NCI-H1694 treated with DMSO at 0.1 percent for 48 hours (cell line): ENCODE measurements around the gene MPV17.
"Not testable (repeated sequence)": the region's sequence is repeated elsewhere in the genome, so short reads cannot be mapped to it uniquely, and the experiment has no call there.

Experiments
- DNase-seq: peaks from one replicate; lab custom pipeline; 2025; lab: John Stamatoyannopoulos, UW

The MPV17 gene

DNA sequence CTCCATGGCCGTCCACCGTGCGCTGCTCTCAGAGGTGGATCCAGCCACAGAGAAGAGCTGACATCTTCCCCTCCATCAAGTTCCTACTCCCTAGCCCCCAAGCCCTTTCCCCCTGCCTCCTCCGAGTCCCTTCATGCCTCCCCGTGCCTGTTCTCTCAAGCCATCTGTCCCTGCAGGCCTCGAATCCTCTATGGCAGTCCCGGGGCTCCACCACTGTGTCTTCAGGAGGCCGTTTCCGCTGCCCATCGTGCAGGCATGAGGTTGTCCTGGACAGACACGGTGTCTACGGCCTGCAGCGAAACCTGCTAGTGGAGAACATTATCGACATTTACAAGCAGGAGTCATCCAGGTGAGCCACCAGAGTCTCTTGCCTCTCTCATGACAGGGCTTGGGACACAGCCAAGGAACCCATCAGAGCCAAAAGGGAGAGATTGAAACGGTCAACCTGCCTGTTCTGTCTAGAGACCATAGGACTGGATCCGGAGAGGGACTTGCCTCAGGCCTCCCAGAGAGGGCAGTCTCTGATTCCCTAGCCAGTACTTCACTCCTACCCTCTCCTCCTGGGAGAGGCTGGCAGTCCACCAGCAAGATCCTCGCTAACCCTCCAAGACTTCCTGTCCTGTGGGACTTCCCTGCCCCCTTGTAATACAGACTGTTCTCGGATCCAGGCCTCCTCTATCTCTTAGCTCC is 24.4 kb downstream of the MPV17 start:
- no peak for DNase-seq

DNA sequence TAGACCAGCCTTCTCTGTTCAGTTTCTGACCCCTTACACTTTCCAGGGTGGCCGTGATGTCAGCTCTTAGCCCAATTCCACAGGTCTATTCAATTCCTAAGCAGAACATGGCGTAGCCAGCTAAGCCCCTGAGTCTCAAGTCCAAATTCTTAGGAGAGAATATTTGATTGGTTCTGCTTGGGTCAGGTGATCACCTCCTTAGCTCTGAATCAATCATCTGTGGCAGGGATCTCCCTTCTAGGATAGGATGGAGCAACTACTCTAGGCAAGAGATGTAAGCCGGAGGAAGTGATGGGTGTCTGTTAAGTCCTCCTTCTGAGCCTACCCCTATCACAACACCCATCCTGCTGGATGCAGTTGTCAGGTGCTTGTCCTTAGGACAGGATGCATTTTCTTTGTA is 25.7 kb downstream of the MPV17 start:
- no peak for DNase-seq

DNA sequence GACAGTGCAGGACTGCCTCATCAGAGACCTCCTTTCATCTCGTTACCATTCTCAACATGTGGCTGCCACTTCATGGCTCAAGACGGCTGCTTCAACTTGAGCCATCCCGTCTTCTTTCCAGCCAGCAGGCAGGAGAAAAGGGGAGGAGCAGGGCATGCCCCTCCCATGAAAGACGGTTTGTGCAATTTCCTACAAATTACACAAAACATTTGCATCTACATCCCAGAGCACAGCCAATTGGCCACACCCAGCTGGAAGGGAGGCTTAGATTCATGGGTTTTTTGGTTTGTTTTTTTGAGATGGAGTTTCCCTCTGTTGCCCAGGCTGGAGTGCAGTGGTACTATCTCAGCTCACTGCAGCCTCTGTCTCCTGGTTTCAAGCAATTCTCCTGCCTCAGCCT is 26.4 kb downstream of the MPV17 start:
- DNase-seq = no peak

DNA sequence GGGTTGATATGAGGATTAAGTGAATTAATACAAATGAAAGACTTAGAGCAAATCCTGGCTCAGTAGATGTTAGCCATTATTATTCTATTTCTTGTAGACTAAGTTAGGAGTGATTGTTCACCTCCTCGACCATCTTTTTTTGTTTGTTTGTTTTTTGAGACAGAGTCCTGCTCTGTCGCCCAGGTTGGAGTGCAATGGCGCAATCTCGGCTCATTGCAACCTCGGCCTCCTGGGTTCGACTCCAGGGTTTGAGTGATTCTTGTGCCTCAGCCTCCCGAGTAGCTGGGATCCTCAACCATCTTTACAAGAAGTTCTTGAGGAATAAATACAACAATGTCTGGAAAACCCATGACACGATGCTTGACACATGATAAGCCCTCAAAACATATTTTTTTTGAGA is 28.0 kb downstream of the MPV17 start:
- DNase-seq = no peak

DNA sequence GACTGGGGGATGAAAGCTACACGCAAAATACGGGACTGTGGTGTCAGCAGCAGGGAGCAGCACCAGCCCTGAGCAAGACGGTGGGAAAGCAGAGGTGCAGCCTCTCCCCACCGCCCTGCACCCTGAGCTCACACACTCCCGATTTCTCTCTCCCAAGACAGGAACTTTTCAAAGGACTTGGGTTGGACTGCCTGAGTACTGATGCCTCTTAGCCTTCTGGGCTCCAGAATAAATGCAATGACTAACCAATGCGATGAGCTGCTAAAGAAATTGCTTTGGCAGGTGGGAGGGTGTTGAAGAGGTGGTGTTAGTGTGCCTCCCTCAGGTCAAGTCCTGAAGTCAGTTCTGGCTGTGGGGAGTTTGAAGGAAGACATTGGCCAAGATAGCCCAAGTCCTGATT is 31.0 kb downstream of the MPV17 start:
- DNase-seq = no peak

DNA sequence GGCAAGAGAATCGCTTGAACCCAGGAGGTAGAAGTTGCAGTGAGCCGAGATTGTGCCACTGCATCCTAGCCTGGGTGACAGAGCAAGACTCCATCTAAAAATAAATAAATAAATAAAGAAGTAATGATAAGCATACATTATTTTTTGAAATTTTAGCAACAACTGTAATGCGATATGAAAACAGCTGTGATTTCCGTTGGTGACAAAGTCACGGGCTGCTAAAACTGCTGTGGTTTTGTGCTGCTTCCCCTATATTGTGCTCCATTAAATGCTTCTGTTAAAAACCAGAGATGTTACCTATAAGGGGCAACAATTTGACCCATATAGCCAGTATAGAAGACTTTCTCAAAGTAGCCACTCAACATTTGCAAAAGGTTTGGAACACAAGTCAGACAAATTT is 32.3 kb downstream of the MPV17 start:
- DNase-seq = no peak

DNA sequence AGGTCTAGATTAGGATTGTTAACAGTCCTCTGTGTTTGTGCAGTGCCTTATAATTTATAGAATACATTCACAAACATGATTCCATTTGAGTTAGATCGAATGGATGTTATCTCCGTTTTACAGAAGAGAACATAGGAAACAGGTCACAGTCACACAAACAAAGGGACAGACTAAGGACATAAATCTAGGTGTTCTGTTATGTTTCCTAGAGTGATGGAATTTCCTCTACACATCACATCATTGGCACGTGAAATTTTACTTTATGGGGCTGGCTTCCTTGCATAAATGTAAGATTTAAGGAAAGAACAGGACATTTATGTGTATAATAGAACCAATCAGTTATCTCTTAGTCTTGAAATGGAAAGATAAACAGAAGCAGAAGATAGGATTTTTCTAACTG is 34.3 kb downstream of the MPV17 start:
- DNase-seq = no peak

DNA sequence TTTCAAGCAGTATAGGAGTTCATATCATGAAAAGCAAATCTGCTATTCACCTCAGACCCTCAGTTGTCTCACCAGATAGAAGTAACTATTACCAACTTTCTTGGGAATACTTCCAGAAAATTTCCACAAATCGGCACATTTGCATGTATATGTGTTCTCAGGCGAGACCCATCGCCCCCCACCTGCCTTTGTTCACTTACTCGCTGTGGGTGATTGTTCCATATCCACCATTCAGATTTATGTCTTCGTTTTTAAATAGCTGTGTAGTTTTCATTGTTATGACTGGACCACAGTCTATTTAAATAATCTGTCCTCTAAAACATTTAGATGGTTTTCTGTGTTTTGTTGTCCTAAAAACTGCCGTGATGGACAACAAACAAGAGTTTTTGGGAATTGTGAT is 37.4 kb downstream of the MPV17 start:
- DNase-seq = no peak

DNA sequence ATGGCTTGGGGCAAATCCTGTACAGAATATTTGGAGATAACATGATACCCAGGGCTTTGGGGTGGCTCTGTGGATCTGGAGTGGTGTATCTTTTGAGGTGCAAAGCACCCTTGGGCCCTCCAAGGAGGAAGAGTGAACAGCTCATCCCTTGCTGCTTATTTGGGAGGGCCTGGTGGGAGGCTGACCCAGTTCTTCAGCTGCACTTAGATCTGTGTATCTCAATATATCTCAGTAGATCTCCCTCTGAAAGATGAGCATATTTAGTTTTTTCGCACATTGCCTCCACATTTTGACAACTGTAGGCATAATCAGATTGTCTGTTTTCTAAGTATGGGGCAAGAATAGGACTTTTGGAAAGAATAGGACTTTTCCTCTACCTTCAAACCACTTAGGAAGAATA is 37.9 kb downstream of the MPV17 start:
- no peak for DNase-seq

DNA sequence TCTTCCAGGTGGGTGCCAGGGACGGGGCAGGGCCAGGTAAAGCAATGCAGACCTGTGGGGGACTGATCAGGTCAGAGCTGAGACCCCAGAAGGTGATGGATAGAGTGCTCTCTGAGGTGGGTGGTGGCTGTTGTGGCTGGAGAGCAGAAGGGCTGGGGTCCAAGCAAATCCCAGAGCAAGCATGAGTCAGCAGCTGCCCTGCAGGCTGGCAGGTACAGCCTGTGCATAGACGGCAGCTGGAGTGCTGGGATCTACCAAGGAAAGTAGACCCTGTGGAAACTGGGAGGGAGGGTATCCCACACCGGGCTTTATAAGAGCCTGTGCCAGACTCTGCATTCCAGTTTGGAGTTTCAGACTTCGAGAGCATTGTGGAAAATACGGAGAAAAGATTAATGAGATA is 40.0 kb downstream of the MPV17 start:
- no peak for DNase-seq

DNA sequence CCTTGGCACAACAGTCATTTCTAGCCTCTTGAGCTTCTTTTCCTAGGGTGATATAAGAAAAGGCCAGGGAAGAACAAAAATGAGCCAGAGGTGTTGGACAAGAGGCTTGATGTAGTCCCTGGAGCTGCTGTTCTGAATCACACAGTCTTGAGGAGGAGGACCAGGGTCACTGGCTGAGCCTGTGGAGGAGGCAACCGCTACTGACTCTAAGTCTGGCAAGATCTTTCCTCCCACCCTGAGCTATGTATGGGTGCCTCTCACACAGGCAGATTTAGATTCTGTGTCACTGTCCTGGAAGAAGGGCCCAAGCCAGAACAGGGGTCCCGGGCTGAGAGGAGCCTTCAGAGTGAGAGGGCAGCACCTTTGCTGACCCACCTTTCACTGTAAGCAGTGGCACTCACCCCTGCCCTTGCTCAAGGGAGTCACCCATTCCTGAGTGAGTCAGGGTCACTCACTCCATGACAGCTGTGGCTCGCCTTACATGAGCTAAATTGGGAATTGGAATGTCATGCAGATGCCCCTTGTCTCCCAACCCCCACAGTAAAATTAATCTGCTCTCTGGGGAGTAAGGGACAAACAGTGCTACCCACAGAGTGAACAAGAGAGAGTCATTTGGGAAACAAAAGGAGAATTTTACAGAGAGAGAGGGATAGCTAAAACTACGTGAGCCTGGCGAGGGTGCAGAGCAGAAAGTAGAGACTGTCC is 40.9 kb downstream of the MPV17 start, which contains the start of gene TRIM54:
Gene TRIM54 (plus strand): TSS at position 575 of the 705 bp plus-strand sequence. CDS start 303 bp downstream, outside the sequence.
- no peak for DNase-seq

DNA sequence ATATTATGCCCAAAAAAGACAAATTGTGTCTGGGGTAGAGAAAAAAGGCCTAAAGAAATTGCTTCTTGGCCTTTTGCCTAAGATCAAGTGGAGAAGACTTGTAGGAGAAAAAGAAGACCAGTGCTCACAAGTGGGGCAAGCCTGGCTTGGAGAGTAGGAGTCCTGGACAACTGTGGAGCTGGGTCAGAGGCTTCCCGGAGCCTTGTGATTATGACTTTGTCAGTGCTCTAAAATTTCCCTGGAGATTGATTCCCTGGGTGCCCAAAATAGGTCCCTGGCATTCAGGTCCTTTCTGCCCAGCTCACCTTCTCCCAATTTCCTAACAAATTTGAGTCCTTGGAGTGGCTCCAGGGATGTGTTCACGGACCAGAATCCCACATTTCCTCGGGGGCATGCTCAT is 41.5 kb downstream of the MPV17 start:
- no peak for DNase-seq

DNA sequence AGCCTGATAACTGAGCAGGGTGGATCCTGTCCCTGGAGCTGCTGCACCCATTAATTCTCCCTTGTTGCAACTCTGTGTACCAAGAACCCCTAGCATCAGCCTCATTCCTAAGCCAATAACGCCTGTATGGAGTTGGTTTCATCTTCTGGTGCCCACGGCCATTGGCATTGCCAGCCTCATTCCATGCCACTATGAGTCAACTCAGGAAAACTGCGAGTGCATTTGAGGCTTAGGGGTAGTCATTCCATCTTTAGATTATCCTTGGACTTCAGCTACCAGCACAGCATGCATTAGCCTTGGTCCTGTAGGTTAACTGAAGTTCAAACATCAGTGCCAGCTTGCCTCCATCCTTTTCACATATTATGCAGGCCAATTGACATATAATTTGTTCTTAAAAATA is 42.1 kb downstream of the MPV17 start:
- no peak for DNase-seq

DNA sequence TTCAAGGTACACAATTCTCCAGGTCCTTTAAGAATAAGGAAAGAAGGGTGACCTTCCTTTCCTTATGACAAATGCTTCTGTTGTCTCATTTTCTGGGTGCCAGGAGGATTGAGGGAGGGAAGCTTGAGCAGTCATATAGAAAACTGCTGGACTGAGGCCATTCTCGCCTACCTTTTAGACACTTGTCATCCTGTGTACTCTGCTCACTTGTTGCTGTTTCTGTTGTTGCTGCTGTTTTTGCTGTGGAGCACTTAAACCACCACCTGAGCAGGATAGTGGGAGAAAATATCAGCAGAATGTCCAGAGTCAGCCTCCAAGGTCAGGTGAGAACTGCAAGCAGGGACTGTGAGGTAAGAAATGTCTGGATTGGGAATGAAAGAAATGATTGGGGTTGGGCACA is 44.9 kb downstream of the MPV17 start:
- DNase-seq = no peak

DNA sequence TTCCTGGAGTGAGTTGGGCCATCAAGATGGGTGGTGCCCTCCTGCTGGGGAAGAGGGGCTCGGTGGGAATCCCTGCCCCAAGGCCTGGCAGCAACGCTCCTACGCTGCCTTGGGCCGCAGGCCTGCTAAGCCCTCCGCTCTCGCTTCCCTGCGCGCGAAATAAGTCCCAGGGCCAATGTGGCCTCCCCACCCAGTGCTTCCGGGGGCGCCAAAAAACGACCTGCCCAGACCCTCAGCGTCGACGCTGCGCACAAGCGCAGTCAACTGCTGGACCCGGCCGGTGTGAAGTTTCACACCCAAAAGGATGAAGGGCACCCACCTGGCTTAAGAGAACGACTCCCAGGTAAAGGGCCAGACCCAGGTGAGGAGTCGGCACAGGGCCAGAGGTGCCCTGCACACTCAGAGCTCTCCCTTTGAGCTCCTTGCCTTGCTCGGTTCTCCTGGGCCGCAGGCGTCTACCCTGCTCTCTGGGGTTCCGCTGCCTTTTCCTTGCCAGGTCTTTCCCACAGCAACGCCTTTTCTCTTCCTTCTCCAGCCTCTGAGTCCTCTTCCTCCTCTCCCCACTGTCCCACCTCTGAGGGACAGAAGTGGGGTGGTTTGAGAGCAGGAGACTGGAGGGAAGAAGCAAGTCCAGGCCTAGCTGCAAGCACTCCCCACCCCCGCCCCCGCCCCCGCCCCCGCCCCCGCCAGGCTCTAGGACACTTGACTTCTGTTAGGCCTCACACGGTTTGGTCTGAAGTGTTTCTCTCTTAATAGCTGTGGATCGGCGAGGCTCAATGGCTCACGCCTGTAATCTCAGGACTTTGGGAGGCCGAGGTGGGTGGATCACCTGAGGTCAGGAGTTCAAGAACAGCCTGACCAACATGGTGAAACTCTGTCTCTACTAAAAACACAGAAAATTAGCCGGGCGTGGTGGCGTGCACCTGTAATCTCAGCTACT is 47.4 kb downstream of the MPV17 start, which contains the start of gene DNAJC5G:
Gene DNAJC5G (plus strand): TSS at position 223 of the 940 bp plus-strand sequence. CDS start 1,296 bp downstream, outside the sequence.
- DNase-seq = no peak

DNA sequence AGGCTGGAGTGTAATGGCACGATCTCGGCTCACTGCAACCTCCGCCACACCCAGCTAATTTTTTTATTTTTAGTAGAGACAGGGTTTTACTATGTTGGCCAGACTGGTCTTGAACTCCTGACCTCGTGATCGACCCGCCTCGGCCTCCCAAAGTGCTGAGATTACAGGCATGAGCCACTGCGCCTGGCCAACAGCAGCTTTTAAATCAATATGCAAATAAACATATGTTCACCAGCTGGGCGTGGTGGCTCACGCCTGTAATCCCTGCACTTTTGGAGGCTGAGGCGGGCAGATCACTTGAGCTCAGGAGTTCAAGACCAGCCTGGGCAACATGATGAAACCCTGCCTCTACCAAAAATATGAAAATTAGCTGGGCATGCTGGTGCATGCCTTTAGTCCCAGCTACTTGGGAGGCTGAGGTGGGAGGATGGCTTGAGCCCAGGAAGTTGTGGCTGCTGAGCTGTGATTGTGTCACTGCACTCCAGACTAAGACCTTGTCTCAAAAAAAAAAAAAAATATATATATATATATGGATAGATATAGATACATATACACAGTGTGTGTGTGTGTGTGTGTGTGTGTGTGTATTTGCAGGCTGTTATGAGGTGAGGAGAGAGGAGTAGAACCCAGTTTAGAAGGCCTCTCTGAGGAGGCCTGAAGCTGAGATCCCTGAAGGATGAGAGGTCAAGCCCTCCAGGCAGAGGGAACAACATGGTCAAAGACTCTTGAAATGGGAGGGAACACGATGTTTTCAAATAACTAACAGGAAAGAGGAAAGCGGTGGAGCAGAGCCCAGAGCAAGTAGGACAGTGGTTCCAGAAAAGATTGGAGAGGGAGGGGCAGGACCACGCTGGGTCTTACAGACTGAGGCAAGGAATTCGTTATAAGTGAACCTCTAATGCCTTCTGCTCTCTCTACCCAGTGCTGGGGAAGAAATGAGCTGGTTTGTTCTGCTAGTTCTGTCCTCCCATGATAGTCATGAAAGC is 50.1 kb downstream of the MPV17 start:
- not testable (repeated sequence) for DNase-seq

DNA sequence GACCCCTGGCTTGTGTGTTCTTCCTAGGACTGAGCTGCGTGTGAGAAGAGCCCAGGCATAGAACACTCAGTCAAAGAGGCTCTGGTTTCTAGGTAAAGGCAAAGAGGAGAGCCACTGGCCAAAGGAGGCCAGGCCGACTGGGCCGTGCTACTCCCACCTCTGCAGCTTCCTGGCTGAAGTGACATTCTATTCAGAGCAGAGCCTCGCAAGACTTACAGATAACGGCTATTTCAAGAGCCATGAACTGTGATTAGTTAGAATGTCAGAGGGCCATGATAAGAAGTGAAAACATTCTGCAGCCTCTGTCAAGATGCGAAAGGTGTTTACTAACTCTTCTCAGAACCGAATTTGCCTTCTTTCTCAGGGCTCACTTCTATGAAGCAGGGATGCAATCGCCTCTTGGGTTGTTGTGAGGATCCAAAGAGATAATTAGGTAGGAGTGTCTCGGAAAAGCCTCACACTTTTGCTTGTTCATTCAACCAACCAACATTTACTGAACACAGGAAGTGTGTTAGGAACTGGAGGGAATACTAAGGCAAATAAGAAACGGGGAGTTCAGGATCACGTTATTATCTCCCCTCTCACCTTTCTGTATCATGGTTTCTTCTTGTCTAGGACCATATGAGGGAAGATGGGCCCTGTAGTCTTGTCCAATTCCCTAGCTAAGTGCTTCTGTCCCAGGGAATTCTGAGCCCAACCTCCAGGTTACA is 51.1 kb downstream of the MPV17 start:
- no peak for DNase-seq

DNA sequence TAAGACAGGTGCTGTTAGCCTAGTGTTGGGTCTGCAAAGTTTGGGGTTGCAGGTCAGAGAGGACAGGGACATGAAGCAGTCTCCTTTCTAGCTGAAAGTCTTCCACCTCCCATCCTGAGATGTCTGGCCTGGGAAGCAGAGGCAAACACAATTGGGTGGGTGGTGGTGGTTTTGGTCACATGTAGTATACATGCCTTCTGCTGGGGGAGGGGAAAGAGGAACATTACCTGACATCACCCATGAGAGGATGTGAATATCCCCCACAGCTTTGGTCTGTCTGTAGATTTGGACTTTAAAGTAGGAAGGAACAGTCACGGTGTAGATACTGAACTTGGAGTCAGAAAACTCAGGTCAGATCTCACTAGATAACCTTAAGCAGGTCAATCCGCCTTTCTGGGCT is 52.2 kb downstream of the MPV17 start:
- DNase-seq = no peak

DNA sequence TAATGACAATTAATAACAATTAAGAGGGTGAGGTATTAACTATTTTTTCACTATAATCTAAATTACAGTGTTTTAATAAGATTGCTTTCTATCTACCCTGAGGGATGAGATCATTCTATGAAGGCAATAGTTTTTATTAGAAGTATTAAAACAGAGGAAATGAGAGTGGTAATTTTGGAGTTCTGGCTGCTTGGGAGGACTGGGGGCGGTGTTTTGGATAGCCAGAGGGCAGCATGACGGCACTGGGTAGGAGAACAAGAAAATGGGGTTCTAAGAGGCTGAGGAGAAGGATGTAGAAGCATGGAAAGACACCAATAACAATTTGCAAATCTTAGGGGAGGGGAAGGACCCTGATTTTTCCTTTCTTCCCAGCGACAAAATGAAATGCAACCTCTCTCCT is 52.8 kb downstream of the MPV17 start:
- no peak for DNase-seq

DNA sequence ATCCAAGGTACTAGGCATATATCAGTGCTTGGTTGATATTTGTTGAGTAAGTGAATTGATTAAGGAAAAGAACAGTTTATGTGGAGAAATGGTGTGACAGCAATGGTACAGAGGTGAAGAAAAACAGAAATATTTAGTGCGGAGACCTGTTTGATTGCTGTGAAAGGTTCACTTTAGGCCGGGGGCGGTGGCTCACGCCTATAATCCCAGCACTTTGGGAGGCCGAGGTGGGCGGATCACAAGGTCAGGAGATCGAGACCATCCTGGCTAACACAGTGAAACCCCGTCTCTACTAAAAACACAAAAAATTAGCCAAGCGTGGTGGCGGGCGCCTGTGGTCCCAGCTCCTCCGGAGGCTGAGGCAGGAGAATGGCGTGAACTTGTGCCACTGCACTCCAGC is 54.6 kb downstream of the MPV17 start:
- not testable (repeated sequence) for DNase-seq

DNA sequence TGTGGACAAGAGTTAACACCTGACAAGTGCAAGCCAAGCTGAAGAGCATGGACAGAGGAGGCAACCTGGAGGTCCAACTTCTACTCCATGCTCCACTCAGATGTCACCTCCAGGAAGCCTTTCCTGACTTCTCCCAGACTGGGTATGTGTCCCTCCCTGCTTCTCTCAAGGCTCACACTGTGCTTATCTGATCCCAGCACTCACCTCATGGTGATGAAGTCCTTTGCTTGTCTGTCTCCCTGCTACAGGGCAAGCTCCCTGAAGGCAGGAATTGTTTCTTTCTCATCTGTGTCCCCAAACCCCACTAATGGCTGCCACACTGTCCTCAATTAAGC is 57.4 kb downstream of the MPV17 start:
- DNase-seq = no peak
